Measurements from ENCODE around the gene RUNDC1. TPM values are rescaled to one million over a fixed set of nuclear protein-coding genes. Genes with fewer than 3 reads are reported as not detected.

The RUNDC1 gene
- total RNA-seq, 1 donor from 2014 or later: 6.8 TPM

GRCh38 chr17:43040655-43041054, 60.3 kb downstream of the RUNDC1 start:
- no peaks in the 10 kb centered on the region for H3K9me3 ChIP-seq (ENCODE audit: control insufficient read depth in 3 of 3, low read length in 3 of 3)
- no peaks in the 10 kb centered on the region for H3K27me3 ChIP-seq (ENCODE audit: control insufficient read depth in 3 of 3, insufficient read depth in 3 of 3, low read length in 3 of 3)
- no peak overlapping the region for H3K9ac ChIP-seq (ENCODE audit: low read depth in 1 of 3, low read length in 3 of 3)
- peaks cover 0 to 2% (median 0%) of the 10 kb centered on the region in 3 donors for H3K36me3 ChIP-seq (ENCODE audit: control insufficient read depth in 3 of 3, insufficient read depth in 3 of 3, low read length in 3 of 3)
- H3K27ac ChIP-seq (ENCODE audit: low read depth, low read length): no peak overlapping the region
- no peak overlapping the region for H3K4me3 ChIP-seq (ENCODE audit: low read length in 3 of 3)
- H3K4me1 ChIP-seq (ENCODE audit: control insufficient read depth in 3 of 3, insufficient read depth in 3 of 3, low read length in 3 of 3): no peaks in the 10 kb centered on the region

DNA sequence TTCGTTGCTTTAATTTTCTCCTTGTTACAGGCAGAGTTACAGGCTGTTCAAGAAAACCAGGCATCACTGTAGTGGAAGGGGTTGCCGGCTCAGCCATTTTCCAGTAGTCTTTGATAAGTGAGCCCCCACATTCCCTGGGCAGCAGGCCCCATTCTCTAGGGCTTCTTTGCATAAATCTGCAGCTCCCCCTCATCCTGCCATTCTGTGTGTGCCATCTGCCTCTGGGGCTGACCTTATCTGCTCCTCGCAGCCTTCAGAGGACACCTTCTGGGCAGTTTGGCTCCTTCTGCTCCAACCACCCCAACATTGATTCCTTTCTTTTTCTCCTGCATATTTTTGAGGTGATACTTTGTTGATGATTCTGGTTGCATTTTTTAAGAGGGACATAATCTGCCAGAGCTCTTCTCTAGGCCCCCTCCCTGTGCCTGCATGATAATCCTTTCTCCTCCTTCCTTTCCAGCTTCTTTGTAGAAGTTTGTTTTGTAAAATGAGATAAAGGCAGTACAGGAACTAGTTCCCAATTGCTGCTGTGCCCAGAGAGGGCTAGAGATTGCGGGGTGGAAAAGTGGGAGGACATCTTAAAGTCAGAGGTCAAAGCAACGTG, 61.8 kb downstream of the RUNDC1 start:
- Histone ChIP-seq H3K4me3 (ENCODE audit: low read length in 3 of 3) (no peak overlapping the region), H3K9ac (ENCODE audit: low read depth in 1 of 3, low read length in 3 of 3) (no peak overlapping the region), H3K27me3 (ENCODE audit: control insufficient read depth in 3 of 3, insufficient read depth in 3 of 3, low read length in 3 of 3) (no peaks in the 10 kb centered on the region), H3K36me3 (ENCODE audit: control insufficient read depth in 3 of 3, insufficient read depth in 3 of 3, low read length in 3 of 3) (peaks cover 0 to 2% (median 0%) of the 10 kb centered on the region in 3 donors), H3K9me3 (ENCODE audit: control insufficient read depth in 3 of 3, low read length in 3 of 3) (no peaks in the 10 kb centered on the region), H3K27ac (ENCODE audit: low read depth, low read length) (no peak overlapping the region), H3K4me1 (ENCODE audit: control insufficient read depth in 3 of 3, insufficient read depth in 3 of 3, low read length in 3 of 3) (no peaks in the 10 kb centered on the region)

Small RNAs within 50 kb of the gene (small RNA-seq; reads per million reads assigned to genes)
- gene AARSD1: not detected
- not detected for gene RF00561

Other genes with a start within 250 kb of the RUNDC1 start
- 13.0 TPM for gene EZH1, start 235.5 kb upstream of the RUNDC1 start, total RNA-seq
- 16.2 TPM for gene RAMP2, start 219.3 kb upstream of the RUNDC1 start, total RNA-seq
- 38.6 TPM for gene VPS25, start 207.1 kb upstream of the RUNDC1 start, total RNA-seq
- gene WNK4, start 200.0 kb upstream of the RUNDC1 start, total RNA-seq: not detected
- 99.2 TPM for gene COA3, start 181.9 kb upstream of the RUNDC1 start, total RNA-seq
- gene CNTD1, start 181.7 kb upstream of the RUNDC1 start, total RNA-seq: 1.0 TPM
- 44.9 TPM for gene BECN1, start 156.3 kb upstream of the RUNDC1 start, total RNA-seq
- gene PSME3, start 147.2 kb upstream of the RUNDC1 start, total RNA-seq: 31.8 TPM
- gene AOC2, start 136.0 kb upstream of the RUNDC1 start, total RNA-seq: 0.52 TPM
- gene AOC3, start 129.4 kb upstream of the RUNDC1 start, total RNA-seq: 16.2 TPM
- gene G6PC1, start 79.8 kb upstream of the RUNDC1 start, total RNA-seq: not detected
- gene AARSD1, start 16.1 kb upstream of the RUNDC1 start, total RNA-seq: 31.8 TPM
- gene PTGES3L, start 485 bp upstream of the RUNDC1 start, total RNA-seq: 28.2 TPM
- gene RPL27, start 17.9 kb downstream of the RUNDC1 start, total RNA-seq: 1,695 TPM
- gene IFI35, start 26.2 kb downstream of the RUNDC1 start, total RNA-seq: 11.5 TPM
- gene VAT1, start 41.8 kb downstream of the RUNDC1 start, total RNA-seq: 40.2 TPM
- gene RND2, start 44.7 kb downstream of the RUNDC1 start, total RNA-seq: under 0.01 TPM
- gene BRCA1, start 144.8 kb downstream of the RUNDC1 start, total RNA-seq: 17.2 TPM
- 56.9 TPM for gene NBR1, start 190.6 kb downstream of the RUNDC1 start, total RNA-seq
- 5.2 TPM for gene TMEM106A, start 231.3 kb downstream of the RUNDC1 start, total RNA-seq
- not detected for gene CCDC200, start 248.1 kb downstream of the RUNDC1 start, total RNA-seq